Tongue (tissue), 2 donors: ENCODE measurements around the gene HOXA7. TPM values are rescaled to one million over a fixed set of nuclear protein-coding genes. Genes with fewer than 3 reads are reported as not detected.

Experiments used
- DNase-seq: peaks from one replicate; pipeline ENCODE4 v3.0.0-alpha.2; 2015
- total RNA-seq: library from RNA; depleted of rRNA; stranded (reverse); fragments of >200 nt; gene quantifications from one replicate; pipeline ENCODE4 v1.2.3, GENCODE V29; 2014

HOXA7 gene
- total RNA-seq, 1 donor from 2014 or later, result not detected

- DNase-seq, result peak; percentile 13
Measured at GRCh38 chr7:27193335-27194001, 37.0 kb upstream of the HOXA7 start.

- peak; percentile 33 for DNase-seq
Measured at GRCh38 chr7:27192546-27193334, 36.3 kb upstream of the HOXA7 start.

DNA sequence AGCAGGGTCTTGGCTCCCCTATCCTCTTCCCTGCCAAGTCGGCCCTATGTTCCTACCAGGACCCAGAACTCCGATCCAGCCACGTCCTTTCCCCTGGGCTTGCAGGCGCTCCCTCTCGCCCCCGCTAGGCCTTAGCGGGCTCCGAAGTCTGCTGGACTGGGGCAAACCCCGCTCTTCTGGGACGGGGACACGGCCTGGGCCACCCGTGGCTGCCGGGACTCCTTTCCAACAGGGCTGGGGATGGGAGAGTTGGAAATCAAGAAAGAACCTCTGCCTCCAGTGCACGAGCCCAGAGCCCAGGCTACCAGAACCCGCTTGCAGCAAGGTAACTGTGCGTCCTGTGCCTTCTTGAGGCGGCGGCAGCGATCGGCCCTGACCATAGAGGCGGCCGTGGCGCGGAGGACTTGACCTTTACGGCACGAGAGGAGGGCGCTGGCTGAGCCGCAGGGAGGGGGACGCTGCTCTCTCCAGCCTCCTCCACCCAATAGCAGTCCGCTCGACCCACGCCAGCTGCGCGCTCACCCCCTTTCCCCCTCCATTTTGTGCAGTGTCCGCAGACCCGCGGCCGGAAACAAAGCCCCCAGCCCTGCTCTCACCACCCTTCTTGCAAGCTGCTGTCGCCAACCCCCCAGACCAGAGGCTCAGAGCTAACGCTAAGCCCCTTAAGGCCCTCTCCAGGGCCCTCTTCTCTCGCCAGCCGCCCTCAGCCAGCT is 35.5 kb upstream of the HOXA7 start:
- no peak for DNase-seq

- DNase-seq, result no peak
Measured at GRCh38 chr7:27191161-27191731, 34.8 kb upstream of the HOXA7 start.

GRCh38 chr7:27189997-27190748 is 33.7 kb upstream of the HOXA7 start:
- DNase-seq, result no peak

DNA sequence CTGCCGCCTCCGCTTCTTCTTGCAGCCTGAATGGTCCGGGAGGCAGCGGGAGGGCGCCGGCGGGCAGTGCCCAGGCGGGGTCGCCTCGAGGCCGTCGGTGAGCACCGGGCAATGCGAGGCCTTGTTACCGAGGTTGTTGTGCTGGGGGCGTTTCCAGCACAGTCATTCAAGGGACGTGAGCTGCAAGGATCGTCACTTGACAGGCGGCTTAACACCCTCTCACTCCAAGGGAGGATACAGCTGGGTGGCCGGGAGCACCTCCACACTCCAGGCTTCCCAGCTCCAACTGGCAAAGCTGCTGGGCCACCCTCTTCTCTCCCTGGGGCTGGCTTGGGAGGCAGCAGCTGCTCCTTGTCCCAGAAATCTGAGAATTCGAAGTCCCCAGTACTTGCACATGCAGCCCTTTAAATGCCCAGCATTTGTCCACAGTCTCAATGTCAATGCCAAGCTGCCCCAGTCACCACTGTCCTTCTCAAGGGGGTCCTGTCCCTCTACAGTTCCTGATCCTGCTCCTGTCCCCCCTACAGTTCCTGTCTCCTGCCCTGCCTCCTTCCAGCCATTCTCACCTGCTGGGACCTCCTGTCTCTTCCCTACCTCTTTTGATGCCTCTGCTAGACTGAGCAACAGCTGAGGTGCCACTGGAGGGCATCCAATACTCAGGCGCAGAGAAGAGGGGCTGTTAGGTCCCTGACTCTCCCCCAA is 33.0 kb upstream of the HOXA7 start:
- no peak for DNase-seq

DNA sequence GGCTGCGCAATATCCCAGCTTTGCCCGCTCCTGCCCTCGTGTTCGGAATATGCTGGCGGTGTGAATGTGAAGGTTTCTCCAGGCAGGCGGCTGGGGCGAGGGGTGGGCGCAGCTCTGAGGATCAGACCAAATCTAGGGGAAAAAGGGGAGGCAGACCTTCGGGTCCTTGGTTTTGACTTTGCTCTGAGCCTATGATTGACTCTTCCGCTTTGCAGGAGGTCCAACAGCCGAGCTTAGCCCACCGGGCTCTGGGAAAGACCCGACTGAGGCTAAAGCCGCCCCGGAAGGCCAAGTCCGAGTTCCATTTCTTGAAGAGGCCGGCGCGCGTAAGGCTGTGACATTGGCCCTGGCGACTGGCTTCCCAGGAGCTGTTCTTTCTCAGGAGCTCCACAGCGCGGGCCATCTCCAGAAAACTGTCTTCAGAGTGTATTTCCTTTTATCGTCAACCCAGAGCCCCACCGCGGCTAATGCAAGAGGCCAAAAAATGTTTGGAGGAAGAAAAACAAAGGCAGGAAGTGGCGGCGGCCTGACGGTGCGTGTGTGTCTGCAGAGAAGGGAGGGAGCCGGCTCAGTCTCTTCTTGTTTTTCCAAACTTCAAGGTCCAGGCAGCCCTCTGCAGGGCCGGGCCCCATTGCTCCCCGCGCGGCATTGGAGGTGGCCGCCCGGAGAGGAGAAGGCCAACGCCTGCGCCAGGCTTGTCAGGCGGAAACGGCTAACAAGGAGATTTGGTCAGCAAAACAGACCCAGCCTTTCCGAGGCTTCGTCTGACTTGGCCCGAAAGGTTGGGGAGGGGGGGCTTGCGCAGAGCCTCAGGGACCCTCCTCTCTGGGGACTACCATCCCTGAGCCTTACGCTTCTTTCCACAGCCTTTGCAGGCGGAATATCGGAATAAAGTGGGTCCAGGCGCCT is 32.2 kb upstream of the HOXA7 start:
- no peak for DNase-seq

GRCh38 chr7:27187475-27188385 is 31.3 kb upstream of the HOXA7 start:
- DNase-seq, result no peak

- no peak for DNase-seq
Measured at GRCh38 chr7:27186668-27187474, 30.4 kb upstream of the HOXA7 start.

DNA sequence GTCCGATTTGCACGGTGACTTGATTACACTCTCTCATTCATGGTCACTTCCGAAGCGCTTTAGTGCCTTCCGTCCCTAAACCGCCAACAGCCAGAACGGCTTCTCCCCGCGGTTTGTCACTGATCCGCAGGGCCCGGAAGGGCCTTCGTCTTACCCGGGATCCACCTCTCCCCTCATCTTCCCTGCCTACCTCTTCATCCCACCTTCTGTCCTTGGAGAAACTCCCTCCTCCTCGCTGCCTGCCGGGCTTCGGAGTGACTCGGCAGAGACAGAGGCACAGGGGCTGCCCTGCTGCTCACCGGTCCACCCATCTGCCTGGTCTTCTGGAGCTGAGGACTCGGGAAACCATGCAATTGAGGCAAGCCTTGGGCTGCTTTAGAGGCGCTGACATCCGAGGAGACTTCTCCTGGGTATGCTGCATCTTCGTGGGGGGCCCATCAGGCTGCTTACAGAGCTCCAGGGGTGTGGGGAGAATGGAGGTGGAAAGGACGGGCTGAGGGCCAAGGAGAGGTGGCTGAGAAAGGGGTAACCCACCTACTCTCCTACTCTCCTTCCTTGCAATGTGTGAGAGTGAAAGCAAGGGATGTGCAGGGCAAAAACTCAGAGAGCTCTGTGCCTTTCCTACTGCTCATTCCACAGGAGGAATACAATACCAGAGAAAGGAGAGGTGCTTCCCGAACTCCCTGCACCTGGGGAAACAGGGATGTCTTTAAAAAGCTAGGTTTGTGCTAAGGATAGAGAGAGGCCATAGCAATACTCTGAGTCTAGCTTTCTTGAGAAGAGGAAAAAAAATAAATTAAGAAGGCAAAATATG is 29.6 kb upstream of the HOXA7 start:
- DNase-seq, result no peak

GRCh38 chr7:27185013-27185853 is 28.8 kb upstream of the HOXA7 start, which contains the start of gene HOXA11:
HOXA11 (minus strand) TSS chr7:27185232; CDS start chr7:27185144, 88 bp downstream.
- no peak for DNase-seq

DNA sequence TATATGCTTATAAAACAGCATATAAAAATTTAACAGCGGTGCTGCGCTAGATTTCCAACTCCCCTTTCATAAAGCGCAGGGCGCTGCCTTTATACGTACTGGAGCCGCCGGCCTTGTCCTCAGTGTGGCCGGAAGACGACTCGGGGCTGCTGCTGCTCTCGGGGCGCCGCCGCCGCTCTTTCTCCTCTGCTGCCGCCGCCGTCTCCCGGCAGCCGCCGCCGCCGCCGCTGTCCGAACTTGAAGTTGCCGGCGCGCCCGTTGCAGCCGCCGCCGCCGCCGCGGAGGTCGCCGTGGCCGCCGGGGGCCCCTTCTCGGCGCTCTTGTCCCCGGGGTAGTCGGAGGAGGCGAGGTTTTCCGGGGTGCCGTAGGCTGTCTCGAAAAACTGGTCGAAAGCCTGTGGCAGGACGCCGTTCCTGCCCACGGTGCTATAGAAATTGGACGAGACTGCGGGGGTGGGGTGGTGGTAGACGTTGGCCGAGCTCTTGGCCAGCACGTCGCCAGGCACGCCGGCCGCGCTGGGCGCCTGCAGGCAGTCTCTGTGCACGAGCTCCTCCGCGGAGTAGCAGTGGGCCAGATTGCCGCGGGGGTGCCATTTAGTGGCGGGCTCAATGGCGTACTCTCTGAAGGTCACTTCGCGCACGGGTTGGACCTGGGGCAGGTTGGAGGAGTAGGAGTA is 28.0 kb upstream of the HOXA7 start:
- no peak for DNase-seq

DNA sequence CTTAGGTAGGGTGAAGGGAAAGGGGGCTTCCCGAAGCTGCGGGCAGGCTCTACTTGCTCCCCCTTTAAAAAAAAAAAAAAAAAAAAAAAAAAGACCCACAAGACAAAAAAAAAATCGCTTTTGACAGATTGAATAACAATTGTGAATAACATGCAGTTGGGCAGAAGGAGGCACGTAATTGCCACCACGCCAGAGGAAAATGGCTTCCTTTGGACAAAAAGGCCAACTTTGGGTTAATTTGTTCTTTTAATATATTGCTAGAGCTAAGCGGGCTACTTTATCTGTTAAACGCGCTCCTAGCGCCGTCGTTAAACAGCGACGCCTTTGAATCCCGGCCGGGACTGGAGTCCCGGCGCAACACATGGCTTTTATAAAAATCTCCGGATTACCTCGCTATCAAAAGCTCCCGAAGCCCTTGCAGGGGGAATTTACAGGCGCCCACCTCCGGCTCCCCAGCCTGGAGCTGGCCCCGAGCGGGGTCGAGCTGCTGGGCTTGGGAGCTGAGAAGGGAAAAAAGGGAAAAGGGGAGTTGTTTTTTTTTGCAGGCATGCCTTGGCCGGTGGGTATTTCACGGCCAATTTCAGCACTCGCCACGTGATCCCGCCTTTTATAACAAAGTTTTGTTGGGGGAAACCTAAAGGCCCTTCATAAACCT is 27.3 kb upstream of the HOXA7 start:
- DNase-seq, result no peak

DNA sequence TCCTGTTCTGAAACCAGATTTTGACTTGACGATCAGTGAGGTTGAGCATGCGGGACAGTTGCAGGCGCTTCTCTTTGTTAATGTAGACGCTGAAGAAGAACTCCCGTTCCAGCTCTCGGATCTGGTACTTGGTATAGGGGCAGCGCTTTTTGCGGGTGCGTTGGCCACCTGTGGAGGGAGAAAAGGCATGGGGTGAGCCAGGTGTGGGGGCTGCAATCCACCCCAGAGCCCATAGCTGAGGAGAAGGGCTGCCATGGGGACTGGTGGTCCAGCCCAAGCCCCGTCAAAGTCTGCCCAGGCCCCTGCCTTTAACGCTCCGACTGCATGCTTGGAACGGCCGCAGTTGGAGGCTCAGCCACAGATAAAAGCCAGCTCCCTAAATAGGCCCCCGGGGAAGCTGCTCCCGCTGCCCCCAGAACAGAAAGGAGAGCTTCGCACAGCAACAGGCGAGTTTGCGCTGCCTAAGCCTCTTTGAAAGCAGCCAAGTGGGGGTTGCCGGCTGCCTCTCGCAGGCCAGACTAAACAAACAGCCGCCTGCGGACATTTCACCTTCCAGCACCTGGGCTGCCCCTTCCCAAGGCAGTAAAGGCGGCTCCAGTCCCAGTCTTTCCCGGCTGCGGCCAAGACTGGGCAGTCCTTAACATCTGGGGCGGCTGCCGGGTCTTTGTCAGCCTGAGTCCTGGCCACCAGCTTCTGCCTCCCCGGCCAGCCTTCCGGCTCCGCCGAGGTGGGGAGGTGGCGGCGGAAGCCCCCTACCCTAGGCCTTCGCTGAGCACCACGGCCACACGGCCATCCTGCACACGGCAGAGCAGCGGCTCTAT is 26.6 kb upstream of the HOXA7 start:
- no peak for DNase-seq
